ENCODE data around the gene CRAMP1.

- TF ChIP-seq EZH2 (IDR thresholded peaks at IDR 0.05; ENCODE audit: low read depth, low read length, severe bottlenecking) (no peak), RBBP5 (IDR thresholded peaks at IDR 0.05; ENCODE audit: borderline replicate concordance, low read depth, low read length) (no peak), CTCF (IDR thresholded peaks at IDR 0.05; ENCODE audit: control extremely low read depth in 1 of 3, insufficient read depth in 1 of 3, low read depth in 1 of 3, low read length in 3 of 3) (no peak)
Observed at GRCh38 chr16:1655269-1655807, 43.2 kb downstream of the CRAMP1 start.
